Activated T-cell treated with anti-CD3 and anti-CD28 coated beads, Interleukin-2, amount 50 U/mL, for 4 hours (primary cell): Measurements from ENCODE around the gene DPAGT1. TPM values are rescaled to one million over a fixed set of nuclear protein-coding genes. Genes with fewer than 3 reads are reported as not detected.

Experiments used
- ATAC-seq, 2 donors: fragments of 200-7000 bp; cut with Tn5 transposase; one replicate each; pipeline ENCODE4 v1.10.0; 2021
- DNase-seq: peaks from one replicate; pipeline ENCODE4 v3.0.0-alpha.2; 2020
- H3K27me3 Mint-ChIP-seq: one replicate; pipeline ENCODE4 v1.8.0; 2021; ENCODE audit warnings: low read depth, mixed read lengths
- H3K36me3 Mint-ChIP-seq: one replicate; pipeline ENCODE4 v1.8.0; 2022; ENCODE audit warnings: mixed read lengths; ENCODE audit not compliant: insufficient read depth
- H3K4me1 Mint-ChIP-seq: one replicate; pipeline ENCODE4 v1.8.0; 2021; ENCODE audit warnings: low read depth, mixed read lengths
- H3K4me3 Mint-ChIP-seq: one replicate; pipeline ENCODE4 v1.8.0; 2021; ENCODE audit warnings: mild to moderate bottlenecking, moderate library complexity, mixed read lengths
- H3K9me3 Mint-ChIP-seq: one replicate; pipeline ENCODE4 v1.8.0; 2021; ENCODE audit warnings: mixed read lengths
- total RNA-seq, 3 donors: library from RNA; stranded (reverse); gene quantifications; one replicate each; pipeline ENCODE4 v1.2.1, GENCODE V29; 2021

DPAGT1 gene
- total RNA-seq, 3 donors from 2014 or later = 53.9 to 61.0 (median 60.9) TPM

- H3K27me3 Mint-ChIP-seq = no peaks in the 10 kb centered on the region
- ATAC-seq = peak; percentile 96
- peak; percentile 100 for DNase-seq
- H3K36me3 Mint-ChIP-seq = peaks cover 12% of the 10 kb centered on the region
- H3K4me3 Mint-ChIP-seq = peak within 1 kb of the TSS; percentile 100
- H3K4me1 Mint-ChIP-seq = peaks cover 34% of the 10 kb centered on the region
- H3K9me3 Mint-ChIP-seq = no peaks in the 10 kb centered on the region
Measured at GRCh38 chr11:119121008-119121810, 19.6 kb upstream of the DPAGT1 start, which contains the start of gene HINFP. HINFP (plus strand) TSS chr11:119121580; CDS start chr11:119126945, 5,365 bp downstream.

DNA sequence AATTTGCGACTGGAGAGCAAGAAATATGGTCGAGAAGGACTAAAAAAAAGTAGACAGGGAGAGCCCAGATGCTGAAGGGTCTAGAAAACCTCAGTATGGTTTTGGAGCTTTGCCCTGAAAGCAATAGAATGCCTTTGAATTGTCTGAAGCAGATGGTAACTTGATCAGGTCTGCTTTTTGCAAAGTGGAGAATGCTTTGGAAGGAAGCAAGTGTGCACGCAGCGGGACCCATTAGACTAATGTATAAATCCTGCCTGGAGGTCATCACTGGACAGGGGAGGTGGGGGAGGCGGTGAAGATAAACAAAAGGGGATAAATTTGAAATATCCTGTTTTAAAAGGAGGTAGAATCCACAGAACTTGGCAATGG is 19.0 kb upstream of the DPAGT1 start:
- H3K4me3 Mint-ChIP-seq = peak overlapping the region; percentile 100
- H3K36me3 Mint-ChIP-seq = peaks cover 16% of the 10 kb centered on the region
- H3K9me3 Mint-ChIP-seq = no peaks in the 10 kb centered on the region
- H3K4me1 Mint-ChIP-seq = peaks cover 39% of the 10 kb centered on the region
- DNase-seq (no peak), ATAC-seq (no peak)
- H3K27me3 Mint-ChIP-seq = no peaks in the 10 kb centered on the region

- H3K4me1 Mint-ChIP-seq = peaks cover 49% of the 10 kb centered on the region
Measured at GRCh38 chr11:119118946-119119345, 17.3 kb upstream of the DPAGT1 start.

GRCh38 chr11:119118227-119118626 is 16.6 kb upstream of the DPAGT1 start:
- Mint-ChIP-seq H3K4me3 (no peak overlapping the region), H3K27me3 (no peaks in the 10 kb centered on the region), H3K9me3 (no peaks in the 10 kb centered on the region), H3K4me1 (peaks cover 52% of the 10 kb centered on the region), H3K36me3 (peaks cover 19% of the 10 kb centered on the region)
- ATAC-seq = no peak
- DNase-seq = no peak

More at GRCh38 chr11:119118946-119119345, 17.3 kb upstream of the DPAGT1 start:
- H3K9me3 Mint-ChIP-seq = no peaks in the 10 kb centered on the region
- DNase-seq (no peak), ATAC-seq (no peak)
- H3K36me3 Mint-ChIP-seq = peaks cover 18% of the 10 kb centered on the region
- H3K27me3 Mint-ChIP-seq = no peaks in the 10 kb centered on the region
- no peak overlapping the region for H3K4me3 Mint-ChIP-seq

DNA sequence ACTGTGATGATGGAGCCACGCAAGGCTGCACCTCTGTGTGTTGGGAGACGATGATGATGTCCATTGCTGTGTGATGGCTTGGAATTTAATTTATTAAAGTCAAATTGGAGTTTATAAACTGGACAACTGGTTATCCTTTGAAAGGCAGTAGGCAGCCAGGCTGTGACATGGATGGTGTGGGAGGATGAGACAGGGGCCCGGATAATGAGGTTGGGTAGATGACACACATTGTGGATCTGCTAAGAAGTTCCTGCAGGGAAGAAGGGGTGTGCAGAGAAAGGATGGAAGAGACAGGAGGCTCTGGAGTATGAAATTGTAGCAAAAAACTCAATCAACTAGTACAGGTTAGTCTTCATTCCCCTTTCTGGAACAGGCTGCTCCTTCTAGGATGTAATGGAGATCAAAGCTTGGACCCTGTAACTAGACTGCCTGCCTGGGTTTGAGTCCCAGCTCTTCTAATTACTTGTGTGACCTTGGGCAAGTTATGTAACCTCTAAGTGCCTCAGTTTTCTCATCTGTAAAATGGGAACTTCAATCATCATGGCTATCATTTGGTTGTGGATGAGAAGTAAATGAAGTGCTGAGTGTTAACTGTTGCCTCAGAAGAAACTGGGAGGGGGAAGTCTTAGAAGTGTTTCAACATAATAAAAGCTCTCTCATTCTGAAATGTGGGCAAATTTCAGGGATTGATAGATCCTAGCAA is 15.5 kb upstream of the DPAGT1 start:
- ATAC-seq = no peak
- DNase-seq = no peak
- no peaks in the 10 kb centered on the region for H3K9me3 Mint-ChIP-seq
- H3K4me3 Mint-ChIP-seq = no peak overlapping the region
- H3K36me3 Mint-ChIP-seq = peaks cover 19% of the 10 kb centered on the region
- H3K27me3 Mint-ChIP-seq = no peaks in the 10 kb centered on the region
- H3K4me1 Mint-ChIP-seq = peaks cover 44% of the 10 kb centered on the region

DNA sequence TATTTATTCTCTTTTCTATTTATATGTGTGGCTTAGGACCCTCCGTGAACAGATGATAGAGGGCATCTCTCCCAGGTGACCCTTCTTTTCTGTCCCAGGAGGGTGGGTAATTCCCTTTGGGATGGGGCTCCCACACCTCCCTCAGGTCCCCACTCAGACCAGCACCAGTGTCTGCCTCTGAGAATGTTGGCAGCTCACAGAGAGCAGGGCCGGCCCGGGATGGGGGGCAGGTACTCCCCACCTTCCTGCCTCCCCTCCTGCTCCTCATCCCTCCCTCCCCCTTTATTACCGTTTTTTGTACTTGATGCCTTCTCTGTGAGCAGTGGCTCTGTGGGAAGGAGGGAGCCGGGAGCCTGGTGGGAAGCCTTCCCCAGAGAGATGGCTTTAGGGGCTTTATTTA is 14.9 kb upstream of the DPAGT1 start:
- DNase-seq (no peak), ATAC-seq (no peak)
- Mint-ChIP-seq H3K4me3 (no peak overlapping the region), H3K9me3 (no peaks in the 10 kb centered on the region), H3K36me3 (peaks cover 19% of the 10 kb centered on the region), H3K4me1 (peaks cover 40% of the 10 kb centered on the region), H3K27me3 (no peaks in the 10 kb centered on the region)

GRCh38 chr11:119116235-119116594 is 14.6 kb upstream of the DPAGT1 start:
- Mint-ChIP-seq H3K9me3 (no peaks in the 10 kb centered on the region), H3K4me3 (no peak overlapping the region), H3K27me3 (no peaks in the 10 kb centered on the region), H3K4me1 (peaks cover 40% of the 10 kb centered on the region), H3K36me3 (peaks cover 19% of the 10 kb centered on the region)
- no peak for ATAC-seq
- DNase-seq = no peak

DNA sequence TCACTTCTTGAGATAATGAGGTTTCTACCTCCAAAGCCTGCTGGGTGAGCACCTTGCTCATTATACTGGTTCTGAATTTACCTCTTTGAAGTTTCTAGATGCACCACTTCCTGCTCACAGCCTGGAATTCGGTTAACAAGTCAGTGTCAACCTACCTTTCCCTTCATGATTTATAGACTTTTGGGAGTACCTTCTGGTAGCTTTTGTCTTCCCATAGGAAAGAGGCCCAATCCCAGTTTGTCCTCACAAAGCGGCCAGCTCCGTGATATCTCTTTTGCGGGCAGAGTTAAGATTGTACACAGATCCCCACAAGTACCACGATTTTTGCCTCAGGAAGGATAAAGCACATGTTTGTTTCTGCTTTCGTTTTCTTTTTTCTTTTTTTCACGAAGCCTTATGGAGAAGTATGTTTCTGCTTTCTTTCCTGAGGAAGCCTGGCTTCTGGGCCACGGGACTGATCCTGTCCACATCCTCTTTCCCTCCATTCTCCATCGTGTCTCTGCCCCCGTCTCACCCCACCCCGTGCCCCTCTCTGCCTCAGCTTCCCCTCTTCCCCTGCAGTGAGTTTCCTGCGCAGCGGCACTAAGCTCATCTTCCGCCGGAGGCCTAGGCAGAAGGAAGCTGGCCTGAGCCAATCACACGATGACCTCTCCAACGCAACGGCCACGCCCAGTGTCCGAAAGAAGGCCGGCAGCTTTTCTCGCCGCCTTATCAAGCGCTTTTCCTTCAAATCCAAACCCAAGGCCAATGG is 14.0 kb upstream of the DPAGT1 start:
- Mint-ChIP-seq H3K9me3 (no peaks in the 10 kb centered on the region), H3K4me1 (peaks cover 35% of the 10 kb centered on the region), H3K27me3 (no peaks in the 10 kb centered on the region), H3K36me3 (peaks cover 22% of the 10 kb centered on the region), H3K4me3 (peak overlapping the region; percentile 59)
- ATAC-seq (peak; percentile 62 to 71), DNase-seq (no peak)

DNA sequence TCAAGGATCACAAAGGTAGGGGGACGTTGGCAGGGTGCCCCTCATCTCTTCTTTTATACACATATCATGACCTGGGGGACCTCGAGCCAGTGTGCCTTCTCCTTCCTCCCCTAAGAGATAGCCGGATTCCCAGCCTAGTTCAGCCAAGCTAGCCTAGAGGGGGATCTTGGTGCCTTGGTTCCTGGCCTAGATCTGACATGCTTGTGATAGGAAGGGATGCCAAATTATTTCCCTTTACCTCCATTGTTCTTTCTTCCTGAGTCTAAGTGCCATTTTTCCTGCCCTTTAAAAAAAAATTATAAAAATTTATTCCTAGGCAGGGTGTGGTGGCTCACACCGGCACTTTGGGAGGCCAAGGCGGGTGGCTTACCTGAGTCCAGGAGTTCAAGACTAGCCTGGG is 12.7 kb upstream of the DPAGT1 start:
- Mint-ChIP-seq H3K9me3 (no peaks in the 10 kb centered on the region), H3K4me3 (no peak overlapping the region), H3K27me3 (no peaks in the 10 kb centered on the region), H3K4me1 (peaks cover 37% of the 10 kb centered on the region), H3K36me3 (peaks cover 27% of the 10 kb centered on the region)
- no peak for ATAC-seq
- no peak for DNase-seq

- ATAC-seq (no peak), DNase-seq (no peak)
- Mint-ChIP-seq H3K4me3 (no peak overlapping the region), H3K9me3 (no peaks in the 10 kb centered on the region), H3K36me3 (peaks cover 27% of the 10 kb centered on the region), H3K4me1 (peaks cover 43% of the 10 kb centered on the region), H3K27me3 (no peaks in the 10 kb centered on the region)
Measured at GRCh38 chr11:119113716-119114115, 12.1 kb upstream of the DPAGT1 start.

DNA sequence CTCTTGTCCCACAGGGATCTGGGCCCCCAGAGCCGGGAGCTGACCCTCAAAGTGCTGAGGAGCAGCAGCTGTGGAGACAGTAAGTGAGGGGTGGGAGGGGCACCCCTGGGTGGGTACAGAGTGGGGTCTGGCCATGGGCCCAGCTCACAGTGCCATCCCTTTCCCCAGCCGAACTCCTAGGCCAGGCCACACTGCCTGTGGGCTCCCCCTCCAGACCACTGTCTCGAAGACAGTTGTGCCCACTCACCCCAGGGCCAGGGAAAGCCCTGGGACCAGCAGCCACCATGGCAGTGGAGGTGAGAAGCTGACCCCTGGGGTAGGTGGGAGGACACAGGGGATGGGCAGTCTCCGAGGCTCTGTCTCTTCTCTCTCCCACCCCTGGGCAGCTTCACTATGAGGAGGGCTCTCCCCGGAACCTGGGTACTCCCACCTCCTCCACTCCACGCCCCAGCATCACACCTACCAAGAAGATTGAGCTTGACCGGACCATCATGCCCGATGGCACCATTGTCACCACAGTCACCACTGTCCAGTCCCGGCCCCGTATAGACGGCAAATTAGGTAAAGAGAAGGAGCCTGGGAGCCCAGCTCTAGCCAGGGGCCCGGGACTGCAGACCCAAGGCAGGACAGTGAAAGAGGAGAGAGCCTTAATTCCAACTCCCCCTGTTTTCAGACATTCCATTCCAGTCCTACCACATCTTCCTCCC is 10.8 kb upstream of the DPAGT1 start:
- Mint-ChIP-seq H3K4me3 (no peak overlapping the region), H3K36me3 (peaks cover 27% of the 10 kb centered on the region), H3K9me3 (no peaks in the 10 kb centered on the region), H3K4me1 (peaks cover 49% of the 10 kb centered on the region), H3K27me3 (no peaks in the 10 kb centered on the region)
- no peak for DNase-seq
- ATAC-seq = no peak

GRCh38 chr11:119111361-119111925 is 9.8 kb upstream of the DPAGT1 start:
- Mint-ChIP-seq H3K27me3 (no peaks in the 10 kb centered on the region), H3K9me3 (no peaks in the 10 kb centered on the region), H3K4me3 (no peak overlapping the region), H3K36me3 (peaks cover 22% of the 10 kb centered on the region), H3K4me1 (peaks cover 51% of the 10 kb centered on the region)
- ATAC-seq = no peak
- DNase-seq = no peak

- no peaks in the 10 kb centered on the region for H3K27me3 Mint-ChIP-seq
- H3K4me3 Mint-ChIP-seq = no peak overlapping the region
- peaks cover 48% of the 10 kb centered on the region for H3K4me1 Mint-ChIP-seq
- DNase-seq (no peak), ATAC-seq (no peak)
- H3K9me3 Mint-ChIP-seq = no peaks in the 10 kb centered on the region
- H3K36me3 Mint-ChIP-seq = peaks cover 16% of the 10 kb centered on the region
Measured at GRCh38 chr11:119110439-119110838, 8.8 kb upstream of the DPAGT1 start.

- Mint-ChIP-seq H3K9me3 (no peaks in the 10 kb centered on the region), H3K4me1 (peaks cover 45% of the 10 kb centered on the region), H3K4me3 (peak overlapping the region; percentile 91), H3K36me3 (peaks cover 12% of the 10 kb centered on the region), H3K27me3 (no peaks in the 10 kb centered on the region)
- no peak for DNase-seq
- ATAC-seq = no peak
Measured at GRCh38 chr11:119109843-119110242, 8.2 kb upstream of the DPAGT1 start.
